Liver (tissue), 9 donors: ENCODE results near the gene ACSL3. TPM values are rescaled to one million over a fixed set of nuclear protein-coding genes. Genes with fewer than 3 reads are reported as not detected.

Experiments used
- DNase-seq: peaks from one replicate; pipeline ENCODE4 v3.0.0-alpha.2; 2017; ENCODE audit warnings: low spot score
- H3K27ac ChIP-seq, 2 donors: one replicate each; pipeline ENCODE4 v1.7.0; 2013; ENCODE audit warnings: inconsistent platforms in 2 of 2, low read length in 2 of 2, control low read depth in 1 of 2, low read depth in 1 of 2, mild to moderate bottlenecking in 1 of 2
- H3K27me3 ChIP-seq, 4 donors: one replicate each; pipeline versions ENCODE4 v1.6.1 to v1.7.0; 2013; ENCODE audit warnings: low read length in 3 of 4, inconsistent platforms in 1 of 4, mild to moderate bottlenecking in 1 of 4, moderate library complexity in 1 of 4; ENCODE audit not compliant: control insufficient read depth in 4 of 4, insufficient read depth in 4 of 4
- H3K36me3 ChIP-seq, 4 donors: one replicate each; pipeline versions ENCODE4 v1.6.1 to v1.7.0; 2013; ENCODE audit warnings: low read length in 3 of 4, mild to moderate bottlenecking in 3 of 4, low read depth in 1 of 4, moderate library complexity in 1 of 4; ENCODE audit not compliant: control insufficient read depth in 4 of 4, insufficient read depth in 3 of 4
- H3K4me1 ChIP-seq, 4 donors: one replicate each; pipeline versions ENCODE4 v1.6.1 to v1.7.0; 2013; ENCODE audit warnings: low read length in 3 of 4, mild to moderate bottlenecking in 3 of 4, moderate library complexity in 1 of 4; ENCODE audit not compliant: control insufficient read depth in 4 of 4, insufficient read depth in 4 of 4
- H3K4me3 ChIP-seq, 3 donors: one replicate each; pipeline versions ENCODE4 v1.6.1 to v1.7.0; 2013; ENCODE audit warnings: low read length in 3 of 3, control low read depth in 1 of 3, low read depth in 1 of 3, mild to moderate bottlenecking in 1 of 3
- H3K9ac ChIP-seq, 2 donors: one replicate each; pipeline ENCODE4 v1.7.0; 2013; ENCODE audit warnings: low read length in 2 of 2, mild to moderate bottlenecking in 2 of 2, moderate library complexity in 2 of 2, control low read depth in 1 of 2, low read depth in 1 of 2
- H3K9me3 ChIP-seq, 4 donors: one replicate each; pipeline versions ENCODE4 v1.6.1 to v1.7.0; 2013; ENCODE audit warnings: low read length in 3 of 4; ENCODE audit not compliant: control insufficient read depth in 4 of 4
- EGR1 ChIP-seq, 2 donors: IDR thresholded peaks; 2 replicates each; pipeline ENCODE4 v1.6.1; 2016 to 2018; ENCODE audit warnings: antibody characterized with exemption in 2 of 2, low read depth in 2 of 2
- FOXA1 ChIP-seq: IDR thresholded peaks from 2 replicates; pipeline ENCODE4 v1.6.1; 2016; ENCODE audit warnings: antibody characterized with exemption
- FOXA2 ChIP-seq: IDR thresholded peaks from 2 replicates; pipeline ENCODE4 v1.6.1; 2016; ENCODE audit warnings: antibody characterized with exemption
- GABPA ChIP-seq, 2 donors: IDR thresholded peaks in 1 of 2; conservative IDR thresholded peaks in 1 of 2; 2 replicates each; pipeline ENCODE4 v1.6.1; 2016; ENCODE audit warnings: antibody characterized with exemption in 2 of 2, mild to moderate bottlenecking in 1 of 2, moderate library complexity in 1 of 2
- HNF4A ChIP-seq, 2 donors: conservative IDR thresholded peaks; 2 replicates each; pipeline ENCODE4 v1.6.1; 2016; ENCODE audit warnings: antibody characterized with exemption in 2 of 2, mild to moderate bottlenecking in 2 of 2
- HNF4G ChIP-seq: IDR thresholded peaks from 2 replicates; pipeline ENCODE4 v1.6.1; 2016; ENCODE audit warnings: antibody characterized with exemption
- JUND ChIP-seq, 2 donors: IDR thresholded peaks; 2 replicates each; pipeline ENCODE4 v1.6.1; 2016; ENCODE audit warnings: antibody characterized with exemption in 2 of 2
- NR2F2 ChIP-seq: IDR thresholded peaks from 2 replicates; pipeline ENCODE4 v1.6.1; 2016; ENCODE audit warnings: antibody characterized with exemption
- RAD21 ChIP-seq, 2 donors: IDR thresholded peaks; 2 replicates each; pipeline ENCODE4 v1.6.1; 2016; ENCODE audit warnings: antibody characterized with exemption in 2 of 2, mild to moderate bottlenecking in 2 of 2
- YY1 ChIP-seq: IDR thresholded peaks from 2 replicates; pipeline ENCODE4 v1.6.1; 2016; ENCODE audit warnings: antibody characterized with exemption, mild to moderate bottlenecking
- WGBS: extraction: QIAGEN DNeasy Blood & Tissue Kit; methylation state at CpG from one replicate; pipeline ENCODE4 v1.1.7; 2013; 5-methylcytosine and 5-hydroxymethylcytosine counted together
- polyA plus RNA-seq, 2 donors: library from polyadenylated mRNA; stranded (reverse) in 1 of 2; unstranded in 1 of 2; fragments of 200-250 nt in 1 of 2; fragments of >200 nt in 1 of 2; fragmentation: Nextera tagmentation in 1 of 2; extraction: Ambion mirVana in 1 of 2; gene quantifications; one replicate each; pipeline versions ENCODE4 v1.2.1 to v1.2.3, GENCODE V29; 2013 to 2015
- total RNA-seq, 2 donors: library from RNA; depleted of rRNA; stranded (reverse); fragments of >200 nt; gene quantifications; one replicate each; pipeline ENCODE4 v1.2.3, GENCODE V29; 2014
- TF ChIP-seq, protein P1 (sequence below): IDR thresholded peaks from 2 replicates; pipeline ENCODE4 v1.6.1; 2016; ENCODE audit warnings: antibody characterized with exemption, mild to moderate bottlenecking
- TF ChIP-seq, protein P2 (sequence below): fragments of 150-350 bp; IDR thresholded peaks from 2 replicates; pipeline ENCODE4 v1.5.1; 2017; ENCODE audit warnings: improper control_type of control experiment, low read depth, low read length; ENCODE audit not compliant: missing input control
- TF ChIP-seq, protein P3 (sequence below): IDR thresholded peaks from 2 replicates; pipeline ENCODE4 v1.6.1; 2016; ENCODE audit warnings: antibody characterized with exemption
- TF ChIP-seq, protein P4 (sequence below): IDR thresholded peaks from 2 replicates; pipeline ENCODE4 v1.6.1; 2016; ENCODE audit warnings: antibody characterized with exemption
- TF ChIP-seq, protein P5 (sequence below): IDR thresholded peaks from 2 replicates; pipeline ENCODE4 v1.6.1; 2016; ENCODE audit warnings: antibody characterized with exemption
- donor health status: healthy.
- donor health status: healthy.
- donor health status: healthy.
- donor health status: healthy.
- donor health status: healthy.

The ACSL3 gene
- total and polyA plus RNA-seq, 4 donors: 22.2 to 66.6 (median 43.3) TPM

DNA sequence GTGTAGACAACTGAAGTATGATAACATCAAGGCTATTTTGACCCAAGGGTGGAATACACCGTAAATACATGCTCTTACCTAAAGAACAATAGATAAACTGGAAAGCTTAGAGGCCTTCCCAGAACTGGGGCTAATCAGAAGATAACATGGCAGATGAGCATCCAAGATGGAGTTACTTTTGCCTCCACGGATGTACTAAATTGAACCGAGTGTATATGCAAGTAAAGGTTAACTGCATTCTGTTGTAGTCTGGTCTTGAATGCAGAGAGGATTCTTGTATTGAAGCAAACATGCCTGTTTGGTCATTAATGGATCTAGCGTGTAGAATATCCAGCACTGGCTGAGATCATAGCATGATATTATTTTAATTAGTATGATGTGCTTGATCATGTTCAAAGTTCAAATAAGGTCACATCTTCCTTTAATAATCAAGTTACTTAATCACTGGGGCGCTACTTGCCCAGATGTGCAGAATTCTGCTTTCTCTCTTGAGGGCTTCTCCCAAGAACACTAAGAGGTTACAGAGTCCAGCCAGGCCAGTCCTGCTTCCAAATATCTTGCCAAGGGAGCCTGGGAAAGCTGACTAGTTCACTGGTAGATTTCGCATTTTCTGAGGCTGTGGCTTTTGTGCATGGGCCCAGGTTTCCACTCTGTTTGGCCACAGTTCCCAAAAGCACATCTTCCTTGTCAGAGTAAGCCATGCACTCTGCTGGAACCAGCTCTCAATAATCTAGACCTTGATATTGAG lies 37.5 kb upstream of the ACSL3 start (continued):
- TF ChIP-seq, protein P1, sequence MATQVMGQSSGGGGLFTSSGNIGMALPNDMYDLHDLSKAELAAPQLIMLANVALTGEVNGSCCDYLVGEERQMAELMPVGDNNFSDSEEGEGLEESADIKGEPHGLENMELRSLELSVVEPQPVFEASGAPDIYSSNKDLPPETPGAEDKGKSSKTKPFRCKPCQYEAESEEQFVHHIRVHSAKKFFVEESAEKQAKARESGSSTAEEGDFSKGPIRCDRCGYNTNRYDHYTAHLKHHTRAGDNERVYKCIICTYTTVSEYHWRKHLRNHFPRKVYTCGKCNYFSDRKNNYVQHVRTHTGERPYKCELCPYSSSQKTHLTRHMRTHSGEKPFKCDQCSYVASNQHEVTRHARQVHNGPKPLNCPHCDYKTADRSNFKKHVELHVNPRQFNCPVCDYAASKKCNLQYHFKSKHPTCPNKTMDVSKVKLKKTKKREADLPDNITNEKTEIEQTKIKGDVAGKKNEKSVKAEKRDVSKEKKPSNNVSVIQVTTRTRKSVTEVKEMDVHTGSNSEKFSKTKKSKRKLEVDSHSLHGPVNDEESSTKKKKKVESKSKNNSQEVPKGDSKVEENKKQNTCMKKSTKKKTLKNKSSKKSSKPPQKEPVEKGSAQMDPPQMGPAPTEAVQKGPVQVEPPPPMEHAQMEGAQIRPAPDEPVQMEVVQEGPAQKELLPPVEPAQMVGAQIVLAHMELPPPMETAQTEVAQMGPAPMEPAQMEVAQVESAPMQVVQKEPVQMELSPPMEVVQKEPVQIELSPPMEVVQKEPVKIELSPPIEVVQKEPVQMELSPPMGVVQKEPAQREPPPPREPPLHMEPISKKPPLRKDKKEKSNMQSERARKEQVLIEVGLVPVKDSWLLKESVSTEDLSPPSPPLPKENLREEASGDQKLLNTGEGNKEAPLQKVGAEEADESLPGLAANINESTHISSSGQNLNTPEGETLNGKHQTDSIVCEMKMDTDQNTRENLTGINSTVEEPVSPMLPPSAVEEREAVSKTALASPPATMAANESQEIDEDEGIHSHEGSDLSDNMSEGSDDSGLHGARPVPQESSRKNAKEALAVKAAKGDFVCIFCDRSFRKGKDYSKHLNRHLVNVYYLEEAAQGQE: no peak
- TF ChIP-seq JUND (IDR thresholded peaks at IDR 0.05) (no peak), FOXA2 (no peak), FOXA1 (no peak), HNF4A (conservative IDR thresholded peaks at IDR 0.05) (no peak)

DNA sequence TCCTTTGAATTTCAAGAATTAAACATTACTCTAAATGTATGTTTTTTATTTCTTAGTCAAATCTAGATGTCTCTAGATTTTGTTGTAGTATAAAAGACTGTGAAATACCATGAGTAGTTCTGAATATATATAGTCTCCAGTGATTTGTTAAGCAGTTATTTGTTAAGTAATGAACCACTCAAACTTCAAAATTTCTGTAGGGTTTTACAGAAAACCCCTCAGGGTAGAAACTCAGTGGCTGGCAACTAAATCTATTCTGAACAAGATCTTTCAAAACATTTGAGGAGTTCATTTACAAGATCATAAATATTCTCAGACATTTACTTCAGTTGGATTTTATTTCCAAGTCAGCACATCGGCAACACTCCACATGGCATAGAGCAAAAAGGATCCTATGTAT lies 35.8 kb upstream of the ACSL3 start:
- H3K9me3 ChIP-seq: no peaks in the 10 kb centered on the region
- H3K36me3 ChIP-seq: no peaks in the 10 kb centered on the region
- DNase-seq: no peak
- no peak overlapping the region for H3K27ac ChIP-seq
- TF ChIP-seq FOXA1 (no peak), NR2F2 (no peak), RAD21 (IDR thresholded peaks at IDR 0.05) (no peak), HNF4G (no peak), EGR1 (IDR thresholded peaks at IDR 0.05; ENCODE audit: low read depth in 2 of 2) (no peak), YY1 (no peak), FOXA2 (no peak), GABPA (IDR thresholded peaks at IDR 0.05 in 1 of 2, conservative IDR thresholded peaks at IDR 0.05 in 1 of 2) (no peak), JUND (IDR thresholded peaks at IDR 0.05) (no peak)
- TF ChIP-seq, protein P1: no peak
- TF ChIP-seq, protein P2, sequence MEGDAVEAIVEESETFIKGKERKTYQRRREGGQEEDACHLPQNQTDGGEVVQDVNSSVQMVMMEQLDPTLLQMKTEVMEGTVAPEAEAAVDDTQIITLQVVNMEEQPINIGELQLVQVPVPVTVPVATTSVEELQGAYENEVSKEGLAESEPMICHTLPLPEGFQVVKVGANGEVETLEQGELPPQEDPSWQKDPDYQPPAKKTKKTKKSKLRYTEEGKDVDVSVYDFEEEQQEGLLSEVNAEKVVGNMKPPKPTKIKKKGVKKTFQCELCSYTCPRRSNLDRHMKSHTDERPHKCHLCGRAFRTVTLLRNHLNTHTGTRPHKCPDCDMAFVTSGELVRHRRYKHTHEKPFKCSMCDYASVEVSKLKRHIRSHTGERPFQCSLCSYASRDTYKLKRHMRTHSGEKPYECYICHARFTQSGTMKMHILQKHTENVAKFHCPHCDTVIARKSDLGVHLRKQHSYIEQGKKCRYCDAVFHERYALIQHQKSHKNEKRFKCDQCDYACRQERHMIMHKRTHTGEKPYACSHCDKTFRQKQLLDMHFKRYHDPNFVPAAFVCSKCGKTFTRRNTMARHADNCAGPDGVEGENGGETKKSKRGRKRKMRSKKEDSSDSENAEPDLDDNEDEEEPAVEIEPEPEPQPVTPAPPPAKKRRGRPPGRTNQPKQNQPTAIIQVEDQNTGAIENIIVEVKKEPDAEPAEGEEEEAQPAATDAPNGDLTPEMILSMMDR: no peak
- TF ChIP-seq, protein P3, sequence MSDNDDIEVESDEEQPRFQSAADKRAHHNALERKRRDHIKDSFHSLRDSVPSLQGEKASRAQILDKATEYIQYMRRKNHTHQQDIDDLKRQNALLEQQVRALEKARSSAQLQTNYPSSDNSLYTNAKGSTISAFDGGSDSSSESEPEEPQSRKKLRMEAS: no peak
- TF ChIP-seq, protein P4, sequence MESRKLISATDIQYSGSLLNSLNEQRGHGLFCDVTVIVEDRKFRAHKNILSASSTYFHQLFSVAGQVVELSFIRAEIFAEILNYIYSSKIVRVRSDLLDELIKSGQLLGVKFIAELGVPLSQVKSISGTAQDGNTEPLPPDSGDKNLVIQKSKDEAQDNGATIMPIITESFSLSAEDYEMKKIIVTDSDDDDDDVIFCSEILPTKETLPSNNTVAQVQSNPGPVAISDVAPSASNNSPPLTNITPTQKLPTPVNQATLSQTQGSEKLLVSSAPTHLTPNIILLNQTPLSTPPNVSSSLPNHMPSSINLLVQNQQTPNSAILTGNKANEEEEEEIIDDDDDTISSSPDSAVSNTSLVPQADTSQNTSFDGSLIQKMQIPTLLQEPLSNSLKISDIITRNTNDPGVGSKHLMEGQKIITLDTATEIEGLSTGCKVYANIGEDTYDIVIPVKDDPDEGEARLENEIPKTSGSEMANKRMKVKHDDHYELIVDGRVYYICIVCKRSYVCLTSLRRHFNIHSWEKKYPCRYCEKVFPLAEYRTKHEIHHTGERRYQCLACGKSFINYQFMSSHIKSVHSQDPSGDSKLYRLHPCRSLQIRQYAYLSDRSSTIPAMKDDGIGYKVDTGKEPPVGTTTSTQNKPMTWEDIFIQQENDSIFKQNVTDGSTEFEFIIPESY: no peak
- TF ChIP-seq, protein P5, sequence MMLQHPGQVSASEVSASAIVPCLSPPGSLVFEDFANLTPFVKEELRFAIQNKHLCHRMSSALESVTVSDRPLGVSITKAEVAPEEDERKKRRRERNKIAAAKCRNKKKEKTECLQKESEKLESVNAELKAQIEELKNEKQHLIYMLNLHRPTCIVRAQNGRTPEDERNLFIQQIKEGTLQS: no peak
- WGBS: 97% methylated on average over 1 of the region's 1 CpG
- no peaks in the 10 kb centered on the region for H3K27me3 ChIP-seq
- no peaks in the 10 kb centered on the region for H3K4me1 ChIP-seq
- H3K4me3 ChIP-seq: no peak overlapping the region
- no peak overlapping the region for H3K9ac ChIP-seq
